ENCODE measurements around the gene SLCO3A1.

Gene SLCO3A1

DNA sequence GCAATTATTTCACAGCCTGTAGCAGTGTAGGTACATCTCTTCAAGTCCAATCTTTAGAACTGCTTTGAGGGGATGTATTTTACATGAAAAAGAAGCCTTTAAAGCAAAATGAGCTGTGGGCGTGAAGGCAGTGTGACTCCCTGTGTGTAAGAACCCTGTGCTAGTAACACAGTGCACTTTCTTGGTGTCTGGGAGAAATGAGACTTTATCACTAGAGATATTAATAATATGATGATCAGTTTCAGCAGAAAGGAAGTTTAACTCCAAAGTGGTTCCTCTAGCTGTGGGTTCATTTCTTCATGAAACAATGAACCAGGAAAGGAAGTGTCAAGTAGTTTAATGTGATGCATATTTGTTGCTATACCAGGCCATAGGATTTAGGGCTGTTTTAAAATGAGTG, 41.5 kb downstream of the SLCO3A1 start:
- Mint-ChIP-seq H3K4me3 (no peak overlapping the region), H3K27me3 (ENCODE audit: low read depth) (no peaks in the 10 kb centered on the region), H3K36me3 (ENCODE audit: low read depth) (peaks cover 21% of the 10 kb centered on the region), H3K4me1 (ENCODE audit: low read depth) (peaks cover 7% of the 10 kb centered on the region), H3K9me3 (peaks cover 14% of the 10 kb centered on the region), H3K27ac (no peak overlapping the region)
- DNase-seq (ENCODE audit: low spot score) = no peak

DNA sequence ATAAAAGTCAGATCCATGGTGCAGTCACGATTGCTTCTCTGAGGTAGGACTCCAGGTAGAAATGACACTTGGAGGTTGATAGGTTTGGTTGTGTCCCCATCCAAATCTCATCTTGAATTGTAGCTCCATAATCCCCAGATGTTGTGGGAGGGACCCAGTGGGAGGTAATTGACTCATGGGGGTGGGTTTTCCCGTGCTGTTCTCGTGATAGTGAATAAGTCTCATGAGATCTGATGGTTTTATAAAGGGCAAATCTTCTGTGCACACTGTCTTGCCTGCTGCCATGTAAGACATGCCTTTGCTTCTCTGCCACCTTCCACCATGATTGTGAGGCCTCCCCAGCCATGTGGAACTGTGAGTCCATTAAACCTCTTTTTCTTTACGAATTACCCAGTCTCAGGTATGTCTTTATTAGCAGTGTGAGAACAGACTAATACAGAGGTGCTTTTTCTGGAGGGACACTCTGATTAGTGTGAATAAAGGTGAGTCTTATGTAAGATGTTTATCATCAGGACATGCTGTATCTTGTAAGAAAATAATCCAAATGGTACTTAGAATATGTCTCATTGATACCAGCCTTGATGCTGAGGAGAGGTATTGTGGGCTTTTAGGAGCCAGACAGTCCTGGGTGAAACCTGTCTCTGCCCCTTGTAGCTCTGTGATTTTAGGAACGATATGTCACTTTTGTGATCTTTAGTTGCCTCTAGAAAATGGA, 43.0 kb downstream of the SLCO3A1 start:
- Mint-ChIP-seq H3K36me3 (ENCODE audit: low read depth) (peaks cover 28% of the 10 kb centered on the region), H3K9me3 (peaks cover 22% of the 10 kb centered on the region), H3K4me1 (ENCODE audit: low read depth) (peaks cover 7% of the 10 kb centered on the region), H3K27ac (no peak overlapping the region), H3K27me3 (ENCODE audit: low read depth) (peaks cover under 1% of the 10 kb centered on the region), H3K4me3 (no peak overlapping the region)
- DNase-seq (ENCODE audit: low spot score) = no peak

GRCh38 chr15:91897585-91898372, 44.3 kb downstream of the SLCO3A1 start:
- H3K4me3 Mint-ChIP-seq = no peak overlapping the region
- peaks cover 31% of the 10 kb centered on the region for H3K36me3 Mint-ChIP-seq (ENCODE audit: low read depth)
- H3K27ac Mint-ChIP-seq = no peak overlapping the region
- no peak for DNase-seq (ENCODE audit: low spot score)
- peaks cover 2% of the 10 kb centered on the region for H3K27me3 Mint-ChIP-seq (ENCODE audit: low read depth)
- H3K4me1 Mint-ChIP-seq (ENCODE audit: low read depth) = peaks cover 7% of the 10 kb centered on the region
- peaks cover 29% of the 10 kb centered on the region for H3K9me3 Mint-ChIP-seq

GRCh38 chr15:91898843-91899242, 45.3 kb downstream of the SLCO3A1 start:
- no peak overlapping the region for H3K27ac Mint-ChIP-seq
- DNase-seq (ENCODE audit: low spot score) = no peak
- peaks cover 7% of the 10 kb centered on the region for H3K4me1 Mint-ChIP-seq (ENCODE audit: low read depth)
- H3K4me3 Mint-ChIP-seq = no peak overlapping the region
- peaks cover 28% of the 10 kb centered on the region for H3K36me3 Mint-ChIP-seq (ENCODE audit: low read depth)
- peaks cover 2% of the 10 kb centered on the region for H3K27me3 Mint-ChIP-seq (ENCODE audit: low read depth)
- H3K9me3 Mint-ChIP-seq = peaks cover 29% of the 10 kb centered on the region

- no peak for DNase-seq (ENCODE audit: low spot score)
- peaks cover 20% of the 10 kb centered on the region for H3K36me3 Mint-ChIP-seq (ENCODE audit: low read depth)
- H3K27ac Mint-ChIP-seq = no peak overlapping the region
- H3K4me1 Mint-ChIP-seq (ENCODE audit: low read depth) = no peaks in the 10 kb centered on the region
- H3K27me3 Mint-ChIP-seq (ENCODE audit: low read depth) = peaks cover 2% of the 10 kb centered on the region
- peaks cover 23% of the 10 kb centered on the region for H3K9me3 Mint-ChIP-seq
- H3K4me3 Mint-ChIP-seq = no peak overlapping the region
Measured at GRCh38 chr15:91904942-91905341, 51.4 kb downstream of the SLCO3A1 start.

- Mint-ChIP-seq H3K4me1 (ENCODE audit: low read depth) (peaks cover 3% of the 10 kb centered on the region), H3K36me3 (ENCODE audit: low read depth) (peaks cover 5% of the 10 kb centered on the region), H3K9me3 (no peaks in the 10 kb centered on the region), H3K27ac (no peak overlapping the region), H3K4me3 (no peak overlapping the region), H3K27me3 (ENCODE audit: low read depth) (no peaks in the 10 kb centered on the region)
- DNase-seq (ENCODE audit: low spot score) = no peak
Measured at GRCh38 chr15:91908391-91908790, 54.9 kb downstream of the SLCO3A1 start.

- peaks cover 5% of the 10 kb centered on the region for H3K4me1 Mint-ChIP-seq (ENCODE audit: low read depth)
- H3K27me3 Mint-ChIP-seq (ENCODE audit: low read depth) = no peaks in the 10 kb centered on the region
- DNase-seq (ENCODE audit: low spot score) = no peak
- H3K4me3 Mint-ChIP-seq = no peak overlapping the region
- H3K27ac Mint-ChIP-seq = no peak overlapping the region
- H3K9me3 Mint-ChIP-seq = no peaks in the 10 kb centered on the region
- peaks cover 2% of the 10 kb centered on the region for H3K36me3 Mint-ChIP-seq (ENCODE audit: low read depth)
Measured at GRCh38 chr15:91909111-91909510, 55.6 kb downstream of the SLCO3A1 start.

GRCh38 chr15:91909574-91909973, 56.1 kb downstream of the SLCO3A1 start:
- no peak for DNase-seq (ENCODE audit: low spot score)
- Mint-ChIP-seq H3K4me3 (no peak overlapping the region), H3K36me3 (ENCODE audit: low read depth) (peaks cover 2% of the 10 kb centered on the region), H3K27me3 (ENCODE audit: low read depth) (no peaks in the 10 kb centered on the region), H3K4me1 (ENCODE audit: low read depth) (peaks cover 5% of the 10 kb centered on the region), H3K27ac (no peak overlapping the region), H3K9me3 (no peaks in the 10 kb centered on the region)

GRCh38 chr15:91911844-91912243, 58.3 kb downstream of the SLCO3A1 start:
- no peak overlapping the region for H3K27ac Mint-ChIP-seq
- no peak for DNase-seq (ENCODE audit: low spot score)
- no peaks in the 10 kb centered on the region for H3K9me3 Mint-ChIP-seq
- H3K36me3 Mint-ChIP-seq (ENCODE audit: low read depth) = peaks cover 8% of the 10 kb centered on the region
- no peaks in the 10 kb centered on the region for H3K27me3 Mint-ChIP-seq (ENCODE audit: low read depth)
- peaks cover 5% of the 10 kb centered on the region for H3K4me1 Mint-ChIP-seq (ENCODE audit: low read depth)
- H3K4me3 Mint-ChIP-seq = no peak overlapping the region

DNA sequence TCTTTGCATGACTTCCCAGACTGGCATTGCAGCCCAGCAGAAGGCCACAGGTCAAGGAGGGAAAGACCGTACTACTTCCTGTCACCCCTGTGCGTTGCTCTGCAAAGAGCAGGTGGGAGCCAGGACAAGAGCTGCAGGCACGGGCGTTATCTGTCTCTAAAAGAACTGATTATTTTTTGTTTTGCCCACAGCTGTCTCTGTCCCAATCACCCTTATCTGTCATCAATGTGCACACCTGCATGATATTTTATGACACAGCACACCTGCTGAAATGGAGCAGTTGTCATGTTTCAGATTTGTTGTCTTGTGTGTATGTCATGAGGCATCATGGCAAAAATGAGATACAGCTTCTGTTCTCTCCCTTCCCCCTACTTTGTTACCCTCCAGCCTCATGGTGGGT, 58.8 kb downstream of the SLCO3A1 start:
- Mint-ChIP-seq H3K36me3 (ENCODE audit: low read depth) (peaks cover 9% of the 10 kb centered on the region), H3K27me3 (ENCODE audit: low read depth) (no peaks in the 10 kb centered on the region), H3K4me1 (ENCODE audit: low read depth) (peaks cover 5% of the 10 kb centered on the region), H3K9me3 (no peaks in the 10 kb centered on the region), H3K27ac (no peak overlapping the region), H3K4me3 (no peak overlapping the region)
- no peak for DNase-seq (ENCODE audit: low spot score)

DNA sequence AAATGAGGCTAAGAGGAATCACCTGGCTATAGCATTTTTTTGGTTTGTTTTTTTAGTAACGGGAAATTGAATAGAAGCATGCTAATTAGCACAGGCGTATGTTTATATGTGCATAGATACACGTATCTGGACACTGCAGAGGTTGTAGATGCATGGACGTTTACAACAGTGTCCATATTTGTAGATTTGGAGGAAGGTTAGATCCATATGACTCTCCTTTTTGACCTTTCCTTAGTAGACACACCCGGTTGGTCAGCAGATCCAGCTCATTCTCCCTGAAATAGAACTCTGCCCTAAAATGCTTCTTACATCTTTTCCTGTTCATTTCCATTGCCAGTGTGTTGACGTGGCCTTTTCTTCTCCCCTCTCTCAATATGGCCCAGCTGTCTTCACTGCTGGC, 60.1 kb downstream of the SLCO3A1 start:
- Mint-ChIP-seq H3K27ac (no peak overlapping the region), H3K36me3 (ENCODE audit: low read depth) (peaks cover 9% of the 10 kb centered on the region), H3K27me3 (ENCODE audit: low read depth) (no peaks in the 10 kb centered on the region), H3K4me1 (ENCODE audit: low read depth) (peaks cover 5% of the 10 kb centered on the region), H3K9me3 (no peaks in the 10 kb centered on the region), H3K4me3 (no peak overlapping the region)
- no peak for DNase-seq (ENCODE audit: low spot score)

GRCh38 chr15:91915576-91915975, 62.1 kb downstream of the SLCO3A1 start:
- H3K36me3 Mint-ChIP-seq (ENCODE audit: low read depth) = peaks cover 10% of the 10 kb centered on the region
- no peak for DNase-seq (ENCODE audit: low spot score)
- H3K4me3 Mint-ChIP-seq = no peak overlapping the region

DNA sequence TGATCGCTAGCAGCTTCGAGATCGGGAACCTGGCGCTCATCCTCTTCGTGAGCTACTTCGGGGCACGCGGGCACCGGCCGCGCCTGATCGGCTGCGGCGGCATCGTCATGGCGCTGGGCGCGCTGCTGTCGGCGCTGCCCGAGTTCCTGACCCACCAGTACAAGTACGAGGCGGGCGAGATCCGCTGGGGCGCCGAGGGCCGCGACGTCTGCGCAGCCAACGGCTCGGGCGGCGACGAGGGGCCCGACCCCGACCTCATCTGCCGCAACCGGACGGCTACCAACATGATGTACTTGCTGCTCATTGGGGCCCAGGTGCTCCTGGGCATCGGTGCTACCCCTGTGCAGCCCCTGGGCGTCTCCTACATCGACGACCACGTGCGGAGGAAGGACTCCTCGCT, 62.5 kb downstream of the SLCO3A1 start:
- no peaks in the 10 kb centered on the region for H3K9me3 Mint-ChIP-seq
- no peak for DNase-seq (ENCODE audit: low spot score)
- H3K36me3 Mint-ChIP-seq (ENCODE audit: low read depth) = peaks cover 10% of the 10 kb centered on the region
- peaks cover 7% of the 10 kb centered on the region for H3K4me1 Mint-ChIP-seq (ENCODE audit: low read depth)
- no peaks in the 10 kb centered on the region for H3K27me3 Mint-ChIP-seq (ENCODE audit: low read depth)
- H3K4me3 Mint-ChIP-seq = no peak overlapping the region
- no peak overlapping the region for H3K27ac Mint-ChIP-seq

More at GRCh38 chr15:91915576-91915975, 62.1 kb downstream of the SLCO3A1 start:
- H3K4me1 Mint-ChIP-seq (ENCODE audit: low read depth) = peaks cover 6% of the 10 kb centered on the region
- no peak overlapping the region for H3K27ac Mint-ChIP-seq
- no peaks in the 10 kb centered on the region for H3K27me3 Mint-ChIP-seq (ENCODE audit: low read depth)
- H3K9me3 Mint-ChIP-seq = no peaks in the 10 kb centered on the region

DNA sequence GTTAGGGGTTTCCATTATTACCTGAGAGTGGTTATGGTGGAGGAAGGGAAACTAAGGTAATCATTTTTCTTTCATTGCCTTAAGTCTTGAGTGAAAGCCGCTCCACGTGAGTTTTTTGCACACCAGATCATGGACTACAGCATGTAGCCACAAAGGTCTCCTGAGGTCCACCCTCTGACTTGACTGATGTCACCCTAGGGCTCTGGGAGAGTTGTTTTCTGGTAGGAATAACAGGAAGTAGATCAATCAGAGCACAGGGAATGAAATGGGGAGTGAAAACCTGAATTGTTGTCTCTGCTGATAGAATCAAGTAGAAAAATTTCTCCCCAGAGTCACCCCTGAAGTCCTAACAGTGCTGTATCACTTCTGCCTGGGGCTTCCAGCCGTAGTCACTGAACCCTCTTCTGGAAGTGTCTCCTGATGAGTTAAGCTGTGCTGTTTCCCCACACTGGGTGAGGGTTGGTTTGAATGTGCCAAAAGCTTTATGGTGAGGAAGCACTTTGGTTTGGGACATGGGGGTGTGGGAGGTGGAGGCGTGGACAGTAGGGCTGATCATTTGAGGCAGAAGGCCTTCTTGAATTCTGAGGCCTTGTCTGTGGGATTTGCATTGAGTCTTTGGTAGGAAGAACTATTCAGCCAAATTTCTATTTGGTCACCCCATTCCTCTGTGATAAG, 64.3 kb downstream of the SLCO3A1 start:
- H3K27me3 Mint-ChIP-seq (ENCODE audit: low read depth) = no peaks in the 10 kb centered on the region
- H3K27ac Mint-ChIP-seq = no peak overlapping the region
- H3K4me3 Mint-ChIP-seq = no peak overlapping the region
- no peak for DNase-seq (ENCODE audit: low spot score)
- H3K4me1 Mint-ChIP-seq (ENCODE audit: low read depth) = peaks cover 9% of the 10 kb centered on the region
- peaks cover 10% of the 10 kb centered on the region for H3K36me3 Mint-ChIP-seq (ENCODE audit: low read depth)
- H3K9me3 Mint-ChIP-seq = no peaks in the 10 kb centered on the region
